K562 (cell line): ENCODE data around the gene CLCN1. TPM values are rescaled to one million over a fixed set of nuclear protein-coding genes. Genes with fewer than 3 reads are reported as not detected.
A peak's percentile ranks its signal among the peaks of the same experiment; 100 is the strongest.

Experiments used
- ATAC-seq: fragments of 200-7000 bp; cut with Tn5 transposase; 3 replicates; pipeline ENCODE4 v1.9.1; 2020; ENCODE audit warnings: moderate library complexity
- BruUV-seq: library from RNA; stranded (reverse); fragments of 400-500 nt; replicated peaks from 2 replicates; lab custom pipeline; 2021; lab: Mats Ljungman, UMichigan
- CTCF ChIA-PET: fragments of 300-600 bp; formaldehyde crosslinking; extraction: SDS; loops from one replicate; lab custom pipeline; 2021; ENCODE audit warnings: low intra/inter-chr PET ratio; lab: Yijun Ruan, JAX
- POLR2A ChIA-PET: fragments of 300-600, 350-650 bp; sonication (Branson Sonifier 250); formaldehyde crosslinking; extraction: SDS; loops from one replicate; lab custom pipeline; 2021; ENCODE audit warnings: antibody characterized with exemption, inconsistent platforms; lab: Yijun Ruan, JAX
- DNase-seq, 4 experiments: peaks; one replicate each; pipeline versions ENCODE4 v3.0.0 to v3.0.0-alpha.2; 2011 to 2018; ENCODE audit warnings: low spot score in 3 of 4, mixed read lengths in 3 of 4; ENCODE audit errors: extremely low read depth in 1 of 4
- FAIRE-seq: peaks from 2 replicates; lab custom pipeline; 2011; peaks lifted over from hg19 to GRCh38; lab: Jason Lieb, UNC
- H2AFZ ChIP-seq: 2 replicates; pipeline ENCODE4 v1.6.0; 2011; ENCODE audit warnings: low read depth, low read length, control low read depth, inconsistent platforms
- H3K27ac ChIP-seq: fragments of 200-600 bp; 3 replicates; pipeline ENCODE4 v1.8.0; 2011; ENCODE audit warnings: low read depth, mild to moderate bottlenecking, control low read depth, inconsistent platforms, low read length, moderate library complexity, mixed read lengths; ENCODE audit errors: extremely low read depth
- H3K27me3 ChIP-seq, 2 experiments: fragments of 300-600 bp in 1 of 2; 2 replicates in 1 of 2; 3 replicates in 1 of 2; pipeline versions ENCODE4 v1.6.0 to v1.8.0; 2011; ENCODE audit warnings: inconsistent platforms in 2 of 2, low read length in 2 of 2, mild to moderate bottlenecking in 1 of 2, mixed read lengths in 1 of 2, moderate library complexity in 1 of 2; ENCODE audit not compliant: control insufficient read depth in 2 of 2, insufficient read depth in 2 of 2
- H3K36me3 ChIP-seq: fragments of 300-600 bp; 3 replicates; pipeline ENCODE4 v1.8.0; 2011; ENCODE audit warnings: mild to moderate bottlenecking, low read length, inconsistent platforms; ENCODE audit not compliant: control insufficient read depth, insufficient read depth
- H3K4me1 ChIP-seq, 2 experiments: fragments of 200-600 bp in 1 of 2; replicated peaks in 1 of 2; 2 replicates in 1 of 2; 3 replicates in 1 of 2; pipeline versions ENCODE4 v1.5.1 to v1.8.0; 2011; ENCODE audit warnings: inconsistent platforms in 2 of 2, low read length in 2 of 2, mild to moderate bottlenecking in 1 of 2, mixed read lengths in 1 of 2, moderate library complexity in 1 of 2; ENCODE audit not compliant: control insufficient read depth in 2 of 2, insufficient read depth in 2 of 2
- H3K4me2 ChIP-seq: 2 replicates; pipeline ENCODE4 v1.6.1; 2011; ENCODE audit warnings: low read length, control low read depth, inconsistent platforms, mixed read lengths; ENCODE audit not compliant: insufficient read depth
- H3K4me3 ChIP-seq: fragments of 200-600 bp; sonication (generic), shearing (Covaris generic); 2 replicates; pipeline ENCODE4 v1.5.1; 2016; ENCODE audit warnings: control low read depth, inconsistent platforms
- H3K79me2 ChIP-seq: fragments of 200-600 bp; 3 replicates; pipeline ENCODE4 v1.8.0; 2011; ENCODE audit warnings: low read length, inconsistent platforms; ENCODE audit not compliant: control insufficient read depth, insufficient read depth
- H3K9ac ChIP-seq, 2 experiments: 2 replicates each; pipeline versions ENCODE4 v1.6.0 to v1.6.1; 2011; ENCODE audit warnings: low read depth in 2 of 2, low read length in 2 of 2, control low read depth in 1 of 2, inconsistent platforms in 1 of 2, mild to moderate bottlenecking in 1 of 2, mixed read lengths in 1 of 2; ENCODE audit not compliant: insufficient read depth in 1 of 2
- H3K9me1 ChIP-seq: one replicate; pipeline ENCODE4 v1.6.0; 2011; ENCODE audit warnings: inconsistent platforms, mild to moderate bottlenecking, low read length, moderate library complexity; ENCODE audit not compliant: control insufficient read depth, insufficient read depth
- H3K9me3 ChIP-seq: replicated peaks from 2 replicates; pipeline ENCODE4 v1.5.1; 2011; ENCODE audit warnings: low read depth, low read length, inconsistent platforms; ENCODE audit not compliant: control insufficient read depth, insufficient read depth
- H4K20me1 ChIP-seq: replicated peaks from 2 replicates; pipeline ENCODE4 v1.6.1; 2011; ENCODE audit warnings: low read length, inconsistent platforms, mixed read lengths; ENCODE audit not compliant: control insufficient read depth, insufficient read depth
- EGR1 ChIP-seq: fragments of 450-650 bp; conservative IDR thresholded peaks from 2 replicates; pipeline ENCODE4 v1.6.1; 2017; ENCODE audit warnings: mild to moderate bottlenecking
- HNRNPLL ChIP-seq: fragments of 200-400 bp; formaldehyde crosslinking; IDR thresholded peaks from 2 replicates; pipeline ENCODE4 v1.6.1; 2017; ENCODE audit warnings: low read length, low read depth, mild to moderate bottlenecking; ENCODE audit not compliant: poor library complexity, severe bottlenecking
- NCOA6 ChIP-seq: fragments of 450-650 bp; IDR thresholded peaks from 2 replicates; pipeline ENCODE4 v1.6.1; 2017; ENCODE audit warnings: mild to moderate bottlenecking
- NR3C1 ChIP-seq: sonication (generic); formaldehyde crosslinking; IDR thresholded peaks from 2 replicates; pipeline ENCODE4 v1.8.1; 2022; ENCODE audit warnings: missing genetic modification reagents
- PTRF ChIP-seq: fragments of 450-650 bp; IDR thresholded peaks from 2 replicates; pipeline ENCODE4 v1.6.1; 2016; ENCODE audit warnings: mild to moderate bottlenecking, missing genetic modification characterization, missing compliant biosample characterization
- RBM22 ChIP-seq: fragments of 200-400 bp; formaldehyde crosslinking; IDR thresholded peaks from 2 replicates; pipeline ENCODE4 v1.6.1; 2018; ENCODE audit warnings: low read length, low read depth; ENCODE audit not compliant: poor library complexity, severe bottlenecking
- SAP30 ChIP-seq: fragments of 200-600 bp; sonication (generic); IDR thresholded peaks from 2 replicates; pipeline ENCODE4 v1.6.1; 2012; ENCODE audit warnings: borderline replicate concordance, low read depth, mild to moderate bottlenecking, moderate library complexity, low read length, control low read depth, inconsistent platforms; ENCODE audit not compliant: insufficient read depth, poor library complexity, severe bottlenecking
- STAG1 ChIP-seq: sonication (generic); formaldehyde crosslinking; IDR thresholded peaks from 2 replicates; pipeline ENCODE4 v1.5.0; 2020; ENCODE audit warnings: missing genetic modification reagents, borderline replicate concordance
- YY1 ChIP-seq, 3 experiments: IDR thresholded peaks; 2 replicates each; pipeline ENCODE4 v1.6.1; 2011; ENCODE audit warnings: low read length in 2 of 3, mild to moderate bottlenecking in 2 of 3, moderate library complexity in 2 of 3, borderline replicate concordance in 1 of 3, control low read depth in 1 of 3, low read depth in 1 of 3; ENCODE audit not compliant: insufficient read depth in 3 of 3, insufficient replicate concordance in 2 of 3, control insufficient read depth in 1 of 3, insufficient read length in 1 of 3; ENCODE audit errors: extremely low read depth in 1 of 3
- WGBS: fragments of 100-300 bp; shearing (Covaris generic); methylation state at CpG from one replicate; pipeline ENCODE4 v1.1.6; 2016; ENCODE audit warnings: low coverage, mixed read lengths; ENCODE audit not compliant: insufficient coverage; ENCODE audit errors: missing lambda C conversion rate; 5-methylcytosine and 5-hydroxymethylcytosine counted together
- in situ Hi-C: fragments of 300-500 bp; cut with MboI; formaldehyde crosslinking; loops from 4 replicates; pipeline ENCODE4 v1.15.0; 2018; ENCODE audit warnings: inconsistent platforms, mixed read lengths
- intact Hi-C: fragments of 100-400 bp; cut with micrococcal nuclease; formaldehyde crosslinking; loops from 2 replicates; pipeline ENCODE4 v1.14.2; 2022
- polyA plus RNA-seq, 8 experiments: library from polyadenylated mRNA; depleted of rRNA in 4 of 8; stranded (reverse) in 5 of 8; unstranded in 3 of 8; fragments of >200 nt; fragmentation: Nextera tagmentation in 2 of 8; fragmentation: Illumina TruSeq in 1 of 8; extraction: Ambion mirVana in 2 of 8; extraction: Trizol in 1 of 8; gene quantifications; 2 replicates each; pipeline versions ENCODE4 v1.2.1 to v1.2.3, GENCODE V29; 2011 to 2014; ENCODE audit warnings: inconsistent platforms in 1 of 8, missing spikeins in 1 of 8
- total RNA-seq, 7 experiments: library from RNA; depleted of rRNA in 6 of 7; stranded (reverse); fragments of >200 nt in 6 of 7; fragmentation: Illumina TruSeq in 2 of 7; extraction: Trizol in 2 of 7; gene quantifications; 2 replicates each; pipeline versions ENCODE4 v1.2.1 to v1.2.3, GENCODE V29; 2011 to 2021; ENCODE audit warnings: low replicate concordance in 1 of 7
- TF ChIP-seq, protein P1 (sequence below): sonication (generic); formaldehyde crosslinking; IDR thresholded peaks from 2 replicates; pipeline ENCODE4 v1.8.0; 2022; ENCODE audit warnings: mild to moderate bottlenecking, missing genetic modification reagents
- TF ChIP-seq, protein P2 (sequence below), 3 experiments: fragments of 200-800 bp in 1 of 3; sonication (Bioruptor generic) in 1 of 3; sonication (generic) in 1 of 3; formaldehyde crosslinking in 1 of 3; IDR thresholded peaks; 2 replicates each; pipeline versions ENCODE4 v1.6.1 to v1.8.0; 2016 to 2022; ENCODE audit warnings: mild to moderate bottlenecking in 2 of 3, missing compliant biosample characterization in 2 of 3, missing genetic modification characterization in 2 of 3, missing genetic modification reagents in 1 of 3
- TF ChIP-seq, protein P3 (sequence below): fragments of 250-450 bp; sonication (Bioruptor Pico); IDR thresholded peaks from 2 replicates; pipeline ENCODE4 v1.4.0; 2020; ENCODE audit warnings: mild to moderate bottlenecking

Gene CLCN1
- total and polyA plus RNA-seq, 9 of the 15 experiments (the other 6 are each of a cell fraction or from before 2014, with no cell fraction given): 0.01 to 0.11 (median 0.04) TPM; not detected in 4

DNA sequence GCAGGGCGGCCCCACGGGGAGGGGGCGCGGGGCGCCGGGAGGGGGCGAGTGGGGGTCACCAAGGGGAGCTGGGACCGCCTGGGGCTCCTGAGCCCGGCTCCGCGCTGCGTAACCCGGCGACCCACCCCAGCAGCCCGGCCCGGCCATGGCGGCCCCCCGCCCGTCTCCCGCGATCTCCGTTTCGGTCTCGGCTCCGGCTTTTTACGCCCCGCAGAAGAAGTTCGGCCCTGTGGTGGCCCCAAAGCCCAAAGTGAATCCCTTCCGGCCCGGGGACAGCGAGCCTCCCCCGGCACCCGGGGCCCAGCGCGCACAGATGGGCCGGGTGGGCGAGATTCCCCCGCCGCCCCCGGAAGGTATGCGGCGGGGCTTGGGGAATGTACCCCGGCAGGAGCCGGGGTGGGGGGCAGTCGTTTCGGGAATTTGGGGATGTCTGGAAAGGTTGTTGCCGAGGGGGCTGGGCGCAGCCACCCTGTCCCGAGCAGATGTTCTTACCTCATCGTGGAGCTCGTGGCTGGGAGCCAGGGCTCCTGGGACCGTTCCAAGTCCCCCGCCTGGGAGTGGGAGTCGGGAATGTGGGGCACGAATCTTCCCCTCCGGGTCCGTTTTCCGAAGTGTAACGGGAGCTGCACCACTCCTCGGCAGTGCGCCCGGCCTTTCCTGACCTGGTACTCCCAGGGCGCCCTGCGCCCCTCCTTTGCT is 65.7 kb downstream of the CLCN1 start (continued):
- TF ChIP-seq NCOA6 (no peak), PTRF (tag) (no peak), YY1 (IDR thresholded peaks at IDR 0.05; ENCODE audit: borderline replicate concordance in 1 of 3, control insufficient read depth in 1 of 3, extremely low read depth in 1 of 3, insufficient read depth in 3 of 3, insufficient read length in 1 of 3, insufficient replicate concordance in 2 of 3, low read depth in 1 of 3, low read length in 2 of 3) (peak; percentile 5 to 45 (median 22)), RBM22 (peak; percentile 73), SAP30 (peak; percentile 61)
- TF ChIP-seq, all 486 proteins: peak for 44

DNA sequence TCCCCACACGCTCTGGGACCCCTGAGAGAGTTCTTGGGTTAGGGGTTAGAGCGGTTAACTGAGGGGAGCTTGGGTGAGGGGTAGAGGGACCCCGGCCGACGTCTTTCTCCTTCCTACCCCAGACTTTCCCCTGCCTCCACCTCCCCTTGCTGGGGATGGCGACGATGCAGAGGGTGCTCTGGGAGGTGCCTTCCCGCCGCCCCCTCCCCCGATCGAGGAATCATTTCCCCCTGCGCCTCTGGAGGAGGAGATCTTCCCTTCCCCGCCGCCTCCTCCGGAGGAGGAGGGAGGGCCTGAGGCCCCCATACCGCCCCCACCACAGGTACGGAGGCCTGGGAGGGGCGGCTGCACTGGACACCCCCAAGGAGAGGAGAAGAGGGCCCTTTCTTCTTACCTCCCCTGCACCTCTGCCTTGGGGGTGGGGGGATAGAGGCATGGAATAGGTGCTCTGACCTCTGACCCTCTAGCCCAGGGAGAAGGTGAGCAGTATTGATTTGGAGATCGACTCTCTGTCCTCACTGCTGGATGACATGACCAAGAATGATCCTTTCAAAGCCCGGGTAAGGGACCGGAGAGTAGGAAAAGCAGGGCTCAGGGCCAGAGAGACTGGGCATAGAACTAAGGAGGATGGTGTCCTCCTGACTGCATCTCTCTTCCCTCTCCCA is 66.3 kb downstream of the CLCN1 start:
- BruUV-seq: TSS peak; percentile 34
- Histone ChIP-seq H3K4me1 (peaks cover 21 to 37% of the 10 kb centered on the region in 2 experiments; a peak in 4 of 5 replicates), H4K20me1 (peaks cover 8% of the 10 kb centered on the region), H3K9me3 (no peaks in the 10 kb centered on the region), H3K9ac (peak overlapping the region; percentile 92 to 94), H3K27ac (peak overlapping the region; percentile 94), H3K36me3 (peaks cover 39% of the 10 kb centered on the region; the same call in 2 of the 3 replicates), H3K79me2 (peaks cover 12% of the 10 kb centered on the region), H3K4me2 (peak overlapping the region; percentile 64), H3K4me3 (peak overlapping the region; percentile 72), H3K9me1 (peaks cover 13% of the 10 kb centered on the region), H2AFZ (peak overlapping the region; percentile 14; the same call in 1 of the 2 replicates), H3K27me3 (no peaks in the 10 kb centered on the region)
- DNase-seq: peak in 3 of 4 experiments; percentile 27 to 75 (median 71)
- 54% methylated on average over 17 of the region's 21 CpGs for WGBS
- in situ Hi-C loops: no loop called here
- ChIA-PET CTCF (interaction anchor here (0.6 kb wide), 1 partner anchor 65 kb away, joined by 5 read pairs; no protein-coding TSS in a partner anchor), POLR2A (interaction anchor here (1.2 to 4.0 kb wide), 3 partner anchors 10 to 12 kb away, joined by 4 to 29 read pairs (median 13); no protein-coding TSS in a partner anchor)
- ATAC-seq: no peak
- no peak for FAIRE-seq
- intact Hi-C loops: loop anchor here (5.0 kb wide), 1 partner anchor 35 kb away; no protein-coding TSS in a partner anchor
- TF ChIP-seq NR3C1 (CRISPR knock-in tag): peak; percentile 67; the same call in 1 of the 2 replicates
- TF ChIP-seq, protein P1, sequence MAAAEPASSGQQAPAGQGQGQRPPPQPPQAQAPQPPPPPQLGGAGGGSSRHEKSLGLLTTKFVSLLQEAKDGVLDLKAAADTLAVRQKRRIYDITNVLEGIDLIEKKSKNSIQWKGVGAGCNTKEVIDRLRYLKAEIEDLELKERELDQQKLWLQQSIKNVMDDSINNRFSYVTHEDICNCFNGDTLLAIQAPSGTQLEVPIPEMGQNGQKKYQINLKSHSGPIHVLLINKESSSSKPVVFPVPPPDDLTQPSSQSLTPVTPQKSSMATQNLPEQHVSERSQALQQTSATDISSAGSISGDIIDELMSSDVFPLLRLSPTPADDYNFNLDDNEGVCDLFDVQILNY (CRISPR knock-in tag): 0 out of 2 replicates have a peak, but pooled peaks have one; percentile 9
- TF ChIP-seq EGR1: peak; percentile 67
- peak; percentile 10 for TF ChIP-seq HNRNPLL
- TF ChIP-seq, protein P2, sequence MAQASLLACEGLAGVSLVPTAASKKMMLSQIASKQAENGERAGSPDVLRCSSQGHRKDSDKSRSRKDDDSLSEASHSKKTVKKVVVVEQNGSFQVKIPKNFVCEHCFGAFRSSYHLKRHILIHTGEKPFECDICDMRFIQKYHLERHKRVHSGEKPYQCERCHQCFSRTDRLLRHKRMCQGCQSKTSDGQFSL (CRISPR knock-in tag; IDR thresholded peaks at IDR 0.05): no peak
- TF ChIP-seq, protein P2 (tag; IDR thresholded peaks at IDR 0.05): no peak
- TF ChIP-seq STAG1 (CRISPR knock-in tag): no peak
- TF ChIP-seq, protein P3, sequence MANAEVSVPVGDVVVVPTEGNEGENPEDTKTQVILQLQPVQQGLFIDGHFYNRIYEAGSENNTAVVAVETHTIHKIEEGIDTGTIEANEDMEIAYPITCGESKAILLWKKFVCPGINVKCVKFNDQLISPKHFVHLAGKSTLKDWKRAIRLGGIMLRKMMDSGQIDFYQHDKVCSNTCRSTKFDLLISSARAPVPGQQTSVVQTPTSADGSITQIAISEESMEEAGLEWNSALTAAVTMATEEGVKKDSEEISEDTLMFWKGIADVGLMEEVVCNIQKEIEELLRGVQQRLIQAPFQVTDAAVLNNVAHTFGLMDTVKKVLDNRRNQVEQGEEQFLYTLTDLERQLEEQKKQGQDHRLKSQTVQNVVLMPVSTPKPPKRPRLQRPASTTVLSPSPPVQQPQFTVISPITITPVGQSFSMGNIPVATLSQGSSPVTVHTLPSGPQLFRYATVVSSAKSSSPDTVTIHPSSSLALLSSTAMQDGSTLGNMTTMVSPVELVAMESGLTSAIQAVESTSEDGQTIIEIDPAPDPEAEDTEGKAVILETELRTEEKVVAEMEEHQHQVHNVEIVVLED (CRISPR knock-in tag): 0 out of 2 replicates have a peak, but pooled peaks have one; percentile 3
